OCI-LY1 (cell line): Measurements from ENCODE around the gene CWC25.
"Not testable (repeated sequence)": the region's sequence is repeated elsewhere in the genome, so short reads cannot be mapped to it uniquely, and the experiment has no call there.

ENCODE experiments used
- EZH2 ChIP-seq: fragments of 200-600 bp; sonication (generic), shearing (Covaris generic); IDR thresholded peaks from 2 replicates; pipeline ENCODE4 v1.8.0; 2017; ENCODE audit warnings: borderline replicate concordance, mixed run types, mild to moderate bottlenecking, antibody characterized with exemption, low read length, moderate library complexity, mixed read lengths
- TF ChIP-seq, protein P1 (sequence below): fragments of 200-600 bp; sonication (generic), shearing (Covaris generic); IDR thresholded peaks from 2 replicates; pipeline ENCODE4 v1.5.1; 2017; ENCODE audit warnings: mild to moderate bottlenecking, antibody characterized with exemption, low read length, moderate library complexity, mixed read lengths

GRCh38 chr17:38787999-38788398 is 37.1 kb downstream of the CWC25 start:
- TF ChIP-seq, protein P1, sequence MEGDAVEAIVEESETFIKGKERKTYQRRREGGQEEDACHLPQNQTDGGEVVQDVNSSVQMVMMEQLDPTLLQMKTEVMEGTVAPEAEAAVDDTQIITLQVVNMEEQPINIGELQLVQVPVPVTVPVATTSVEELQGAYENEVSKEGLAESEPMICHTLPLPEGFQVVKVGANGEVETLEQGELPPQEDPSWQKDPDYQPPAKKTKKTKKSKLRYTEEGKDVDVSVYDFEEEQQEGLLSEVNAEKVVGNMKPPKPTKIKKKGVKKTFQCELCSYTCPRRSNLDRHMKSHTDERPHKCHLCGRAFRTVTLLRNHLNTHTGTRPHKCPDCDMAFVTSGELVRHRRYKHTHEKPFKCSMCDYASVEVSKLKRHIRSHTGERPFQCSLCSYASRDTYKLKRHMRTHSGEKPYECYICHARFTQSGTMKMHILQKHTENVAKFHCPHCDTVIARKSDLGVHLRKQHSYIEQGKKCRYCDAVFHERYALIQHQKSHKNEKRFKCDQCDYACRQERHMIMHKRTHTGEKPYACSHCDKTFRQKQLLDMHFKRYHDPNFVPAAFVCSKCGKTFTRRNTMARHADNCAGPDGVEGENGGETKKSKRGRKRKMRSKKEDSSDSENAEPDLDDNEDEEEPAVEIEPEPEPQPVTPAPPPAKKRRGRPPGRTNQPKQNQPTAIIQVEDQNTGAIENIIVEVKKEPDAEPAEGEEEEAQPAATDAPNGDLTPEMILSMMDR = not testable (repeated sequence)
- TF ChIP-seq EZH2 = not testable (repeated sequence)
